ENCODE results near the gene ARL17B. TPM values are rescaled to one million over a fixed set of nuclear protein-coding genes. Genes with fewer than 3 reads are reported as not detected.
"Not testable (repeated sequence)": the region's sequence is repeated elsewhere in the genome, so short reads cannot be mapped to it uniquely, and the experiment has no call there.

ARL17B gene
- total RNA-seq, 1 donor from 2014 or later, result 17.8 TPM

DNA sequence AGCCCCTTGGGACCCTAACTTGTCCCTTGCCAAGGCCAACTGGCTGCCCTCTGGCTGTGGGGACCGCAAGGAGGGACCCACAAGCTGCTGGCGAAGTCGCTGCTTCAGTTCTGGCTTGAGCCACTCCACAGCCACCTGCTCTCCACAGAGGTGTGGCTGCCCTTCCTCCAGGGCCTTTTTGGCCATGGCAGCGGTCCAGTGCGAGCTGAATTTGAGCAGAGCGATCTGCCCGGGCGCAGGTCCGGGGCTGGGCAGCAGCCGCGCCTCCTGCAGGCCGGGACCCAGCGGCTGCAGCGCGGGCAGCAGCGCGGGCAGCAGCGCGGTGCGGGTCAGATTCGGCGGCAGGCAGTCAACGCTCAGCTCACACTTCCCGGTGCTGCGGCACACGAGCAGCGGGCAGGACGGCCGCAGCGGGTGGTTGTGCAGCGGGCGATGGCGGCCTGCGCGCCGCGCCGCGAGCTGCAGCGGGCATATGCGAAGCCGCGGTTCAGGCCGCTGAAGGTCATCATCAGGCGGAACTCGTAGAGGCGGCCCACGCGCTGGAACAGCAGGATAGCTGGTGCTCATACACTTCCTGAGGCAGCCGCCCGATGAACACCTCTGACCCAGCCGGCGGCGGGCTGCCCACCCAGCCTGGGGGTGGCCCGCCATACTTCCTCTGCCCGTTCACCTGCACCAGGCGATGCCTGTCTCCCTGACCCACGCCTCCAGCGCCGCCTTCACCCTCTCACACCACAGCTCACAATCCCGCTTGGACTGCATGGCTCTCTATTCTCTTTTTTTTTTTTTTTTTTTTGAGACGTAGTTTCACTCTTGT lies 101.5 kb downstream of the ARL17B start:
- Histone ChIP-seq H3K27ac (replicated peaks) (peak overlapping the region; percentile 33), H3K4me3 (peak overlapping the region; percentile 59)
- H3K9me3 ChIP-seq (replicated peaks); DNase-seq; H3K27me3 ChIP-seq (ENCODE audit: low read depth); H3K4me1 ChIP-seq; intact Hi-C loops (cut with micrococcal nuclease); H3K36me3 ChIP-seq: not testable (repeated sequence)
- TF ChIP-seq, protein P1, sequence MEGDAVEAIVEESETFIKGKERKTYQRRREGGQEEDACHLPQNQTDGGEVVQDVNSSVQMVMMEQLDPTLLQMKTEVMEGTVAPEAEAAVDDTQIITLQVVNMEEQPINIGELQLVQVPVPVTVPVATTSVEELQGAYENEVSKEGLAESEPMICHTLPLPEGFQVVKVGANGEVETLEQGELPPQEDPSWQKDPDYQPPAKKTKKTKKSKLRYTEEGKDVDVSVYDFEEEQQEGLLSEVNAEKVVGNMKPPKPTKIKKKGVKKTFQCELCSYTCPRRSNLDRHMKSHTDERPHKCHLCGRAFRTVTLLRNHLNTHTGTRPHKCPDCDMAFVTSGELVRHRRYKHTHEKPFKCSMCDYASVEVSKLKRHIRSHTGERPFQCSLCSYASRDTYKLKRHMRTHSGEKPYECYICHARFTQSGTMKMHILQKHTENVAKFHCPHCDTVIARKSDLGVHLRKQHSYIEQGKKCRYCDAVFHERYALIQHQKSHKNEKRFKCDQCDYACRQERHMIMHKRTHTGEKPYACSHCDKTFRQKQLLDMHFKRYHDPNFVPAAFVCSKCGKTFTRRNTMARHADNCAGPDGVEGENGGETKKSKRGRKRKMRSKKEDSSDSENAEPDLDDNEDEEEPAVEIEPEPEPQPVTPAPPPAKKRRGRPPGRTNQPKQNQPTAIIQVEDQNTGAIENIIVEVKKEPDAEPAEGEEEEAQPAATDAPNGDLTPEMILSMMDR (IDR thresholded peaks at IDR 0.05; ENCODE audit: borderline replicate concordance), result peak; percentile 24

DNA sequence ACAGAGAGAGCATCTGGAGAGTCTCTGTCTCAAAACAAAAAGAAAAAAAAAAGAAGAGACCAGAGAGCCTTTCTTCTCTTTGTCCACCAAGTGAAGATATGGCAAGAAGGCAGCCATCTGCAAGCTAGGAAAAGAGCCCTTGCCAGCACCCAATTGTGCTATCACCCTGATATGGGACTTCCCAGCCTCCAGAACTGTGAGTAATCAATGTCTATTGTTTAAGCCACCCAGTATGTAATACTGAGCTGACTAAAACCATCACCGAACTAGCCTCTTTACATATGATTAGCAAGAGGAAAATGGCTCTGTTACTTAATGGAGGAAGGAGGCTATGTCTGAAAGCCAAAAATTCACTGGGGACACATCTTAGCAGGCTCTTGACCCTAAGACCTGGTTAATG lies 105.2 kb downstream of the ARL17B start:
- H3K27me3 ChIP-seq (ENCODE audit: low read depth); H3K4me1 ChIP-seq; DNase-seq; H3K4me3 ChIP-seq; H3K27ac ChIP-seq (replicated peaks); H3K36me3 ChIP-seq; H3K9me3 ChIP-seq (replicated peaks); intact Hi-C loops (cut with micrococcal nuclease): not testable (repeated sequence)

DNA sequence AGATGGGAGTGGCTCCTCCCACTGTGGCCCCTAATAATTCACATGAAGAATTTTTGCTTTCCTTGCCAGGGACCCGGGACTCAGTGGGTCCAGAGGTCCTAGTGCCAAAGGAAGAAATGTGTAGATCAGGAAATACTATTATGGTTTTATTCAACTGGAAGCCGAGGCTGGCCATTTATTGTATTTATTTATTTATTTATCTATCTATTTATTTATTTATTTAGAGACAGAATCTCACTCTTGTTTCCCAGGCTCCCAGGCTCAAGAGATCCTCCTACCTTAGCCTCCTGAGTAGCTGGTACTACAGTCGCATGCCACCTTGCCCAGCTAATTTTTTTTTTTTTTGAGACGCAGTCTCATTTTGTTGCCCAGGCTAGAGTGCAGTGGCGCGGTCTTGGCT lies 107.4 kb downstream of the ARL17B start:
- H3K4me1 ChIP-seq; H3K36me3 ChIP-seq; DNase-seq; H3K4me3 ChIP-seq; H3K27me3 ChIP-seq (ENCODE audit: low read depth); H3K27ac ChIP-seq (replicated peaks); H3K9me3 ChIP-seq (replicated peaks); intact Hi-C loops (cut with micrococcal nuclease): not testable (repeated sequence)

DNA sequence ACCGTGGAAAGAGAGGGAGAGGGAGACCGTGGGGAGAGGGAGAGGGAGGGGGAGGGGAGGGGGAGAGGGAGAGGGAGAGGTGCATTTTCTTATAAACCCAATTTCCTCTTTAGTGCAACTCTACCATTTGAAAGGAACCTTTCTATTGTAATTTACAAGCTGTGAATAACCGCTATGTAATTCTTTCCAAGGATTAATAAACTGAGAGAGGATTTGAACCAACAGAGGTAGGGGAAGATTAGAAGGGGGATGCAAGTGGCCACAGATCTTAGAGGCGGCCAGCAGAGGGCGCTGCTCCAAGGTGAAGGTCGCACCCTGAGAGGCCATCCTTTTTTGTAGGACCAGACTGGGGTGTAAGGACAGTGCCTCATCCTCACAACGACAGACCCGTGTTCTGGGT lies 107.8 kb downstream of the ARL17B start:
- intact Hi-C loops (cut with micrococcal nuclease); H3K27ac ChIP-seq (replicated peaks); H3K9me3 ChIP-seq (replicated peaks); H3K4me3 ChIP-seq; H3K4me1 ChIP-seq; H3K27me3 ChIP-seq (ENCODE audit: low read depth); H3K36me3 ChIP-seq: not testable (repeated sequence)
- peak; percentile 33 for DNase-seq
- TF ChIP-seq, protein P1 (IDR thresholded peaks at IDR 0.05; ENCODE audit: borderline replicate concordance), result peak; percentile 61

- H3K4me3 ChIP-seq; H3K27me3 ChIP-seq (ENCODE audit: low read depth); H3K4me1 ChIP-seq; H3K27ac ChIP-seq (replicated peaks); H3K9me3 ChIP-seq (replicated peaks); DNase-seq; intact Hi-C loops (cut with micrococcal nuclease); H3K36me3 ChIP-seq: not testable (repeated sequence)
Observed at GRCh38 chr17:46252804-46253203, 108.8 kb downstream of the ARL17B start.

DNA sequence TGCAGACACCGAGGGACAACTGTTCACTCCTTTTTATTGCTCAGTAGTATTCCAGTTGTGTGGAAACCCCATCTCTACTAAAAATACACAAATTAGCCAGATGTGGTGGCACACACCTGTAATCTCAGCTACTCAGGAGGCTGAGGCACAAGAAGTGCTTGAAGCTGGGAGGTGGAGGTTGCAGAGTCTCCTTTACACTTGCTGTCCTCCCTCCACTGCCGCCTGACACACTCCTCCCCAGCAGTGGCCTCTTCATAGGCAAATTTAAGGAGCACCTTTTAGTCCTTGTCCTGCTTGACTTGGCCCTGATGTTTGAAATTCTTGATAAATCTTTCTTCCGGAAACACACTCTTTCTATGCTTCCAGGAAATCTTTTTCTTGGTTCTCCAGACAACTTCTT lies 112.4 kb downstream of the ARL17B start:
- H3K27ac ChIP-seq (replicated peaks); H3K36me3 ChIP-seq; intact Hi-C loops (cut with micrococcal nuclease); H3K27me3 ChIP-seq (ENCODE audit: low read depth); H3K4me1 ChIP-seq; H3K4me3 ChIP-seq; H3K9me3 ChIP-seq (replicated peaks); DNase-seq: not testable (repeated sequence)

GRCh38 chr17:46244949-46245768 lies 116.4 kb downstream of the ARL17B start:
- intact Hi-C loops (cut with micrococcal nuclease), result not testable (repeated sequence)

DNA sequence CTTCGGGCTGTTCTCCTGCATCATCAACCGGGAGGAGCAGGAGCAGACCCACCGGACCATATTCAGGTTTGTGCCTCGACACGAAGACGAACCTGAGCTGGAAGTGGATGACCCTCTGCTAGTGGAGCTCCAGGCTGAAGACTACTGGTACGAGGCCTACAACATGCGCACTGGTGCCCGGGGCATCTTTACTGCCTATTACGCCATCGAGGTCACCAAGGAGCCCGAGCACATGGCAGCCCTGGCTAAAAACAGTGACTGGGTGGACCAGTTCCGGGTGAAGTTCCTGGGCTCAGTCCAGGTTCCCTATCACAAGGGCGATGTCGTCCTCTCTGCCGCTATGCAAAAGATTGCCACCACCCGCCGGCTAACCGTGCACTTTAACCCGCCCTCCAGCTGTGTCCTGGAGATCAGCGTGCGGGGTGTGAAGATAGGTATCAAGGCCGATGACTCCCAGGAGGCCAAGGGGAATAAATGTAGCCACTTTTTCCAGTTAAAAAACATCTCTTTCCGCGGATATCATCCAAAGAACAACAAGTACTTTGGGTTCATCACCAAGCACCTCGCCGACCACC lies 117.1 kb downstream of the ARL17B start:
- H3K9me3 ChIP-seq (replicated peaks); H3K27ac ChIP-seq (replicated peaks); H3K4me1 ChIP-seq: not testable (repeated sequence)

More at GRCh38 chr17:46244949-46245768, 116.4 kb downstream of the ARL17B start:
- H3K9me3 ChIP-seq (replicated peaks); H3K27me3 ChIP-seq (ENCODE audit: low read depth); DNase-seq; H3K4me1 ChIP-seq; H3K4me3 ChIP-seq; H3K27ac ChIP-seq (replicated peaks); H3K36me3 ChIP-seq: not testable (repeated sequence)

DNA sequence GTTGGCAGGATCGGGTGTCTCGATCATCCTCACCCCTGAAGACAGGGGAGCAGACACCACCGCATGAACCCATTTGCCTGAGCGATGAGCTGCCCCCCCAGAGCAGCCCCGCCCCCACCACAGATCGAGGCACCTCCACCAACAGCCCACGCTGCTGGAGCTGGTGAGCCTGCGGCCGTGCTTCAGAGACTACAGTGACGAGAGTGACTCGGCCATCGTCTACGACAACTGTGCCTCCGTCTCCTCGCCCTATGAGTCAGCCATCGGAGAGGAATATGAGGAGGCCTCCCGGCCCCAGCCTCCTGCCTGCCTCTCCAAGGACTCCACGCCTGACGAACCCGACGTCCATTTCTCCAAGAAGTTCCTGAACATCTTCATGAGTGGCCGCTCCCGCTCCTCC lies 117.6 kb downstream of the ARL17B start:
- H3K4me3 ChIP-seq; H3K27ac ChIP-seq (replicated peaks); H3K27me3 ChIP-seq (ENCODE audit: low read depth); intact Hi-C loops (cut with micrococcal nuclease); DNase-seq; H3K9me3 ChIP-seq (replicated peaks); H3K36me3 ChIP-seq; H3K4me1 ChIP-seq: not testable (repeated sequence)

More for the DNA sequence above, 117.1 kb downstream of the ARL17B start:
- H3K4me3 ChIP-seq; DNase-seq; intact Hi-C loops (cut with micrococcal nuclease); H3K27me3 ChIP-seq (ENCODE audit: low read depth); H3K36me3 ChIP-seq: not testable (repeated sequence)

GRCh38 chr17:46243505-46243904 lies 118.1 kb downstream of the ARL17B start:
- H3K27ac ChIP-seq (replicated peaks); H3K27me3 ChIP-seq (ENCODE audit: low read depth); H3K36me3 ChIP-seq; H3K4me1 ChIP-seq; DNase-seq; intact Hi-C loops (cut with micrococcal nuclease); H3K9me3 ChIP-seq (replicated peaks): not testable (repeated sequence)
- peak overlapping the region; percentile 27 for H3K4me3 ChIP-seq

- H3K4me1 ChIP-seq; H3K36me3 ChIP-seq; H3K4me3 ChIP-seq; H3K9me3 ChIP-seq (replicated peaks); H3K27ac ChIP-seq (replicated peaks); intact Hi-C loops (cut with micrococcal nuclease); H3K27me3 ChIP-seq (ENCODE audit: low read depth); DNase-seq: not testable (repeated sequence)
Observed at GRCh38 chr17:46231359-46231758, 130.2 kb downstream of the ARL17B start.
